ENCODE measurements around the gene ANKRD30A. TPM values are rescaled to one million over a fixed set of nuclear protein-coding genes. Genes with fewer than 3 reads are reported as not detected.

Gene ANKRD30A
- total RNA-seq, 1 experiment from 2014 or later: not detected

- Mint-ChIP-seq H3K4me1 (no peaks in the 10 kb centered on the region), H3K27me3 (ENCODE audit: low read depth) (no peaks in the 10 kb centered on the region; the same call in 1 of the 2 replicates), H3K27ac (no peak overlapping the region), H3K4me3 (no peak overlapping the region), H3K36me3 (peaks cover 27% of the 10 kb centered on the region), H3K9me3 (peaks cover 24% of the 10 kb centered on the region)
- ATAC-seq: no peak
- CTCF ChIA-PET: no interaction called here
- no peak for DNase-seq (ENCODE audit: low spot score)
- TF ChIP-seq JAZF1 (CRISPR knock-in tag; IDR thresholded peaks at IDR 0.05): no peak
- TF ChIP-seq ZNF281 (CRISPR knock-in tag; IDR thresholded peaks at IDR 0.05): no peak
- no peak for TF ChIP-seq USF2 (CRISPR knock-in tag; IDR thresholded peaks at IDR 0.05)
- TF ChIP-seq ZNF396 (CRISPR knock-in tag; IDR thresholded peaks at IDR 0.05; ENCODE audit: borderline replicate concordance): no peak
- no peak for TF ChIP-seq MAX (CRISPR knock-in tag; IDR thresholded peaks at IDR 0.05)
- no peak for TF ChIP-seq SP1 (CRISPR knock-in tag; conservative IDR thresholded peaks at IDR 0.05)
- no peak for TF ChIP-seq FOXK1 (CRISPR knock-in tag; IDR thresholded peaks at IDR 0.05)
- POLR2A ChIA-PET: no interaction called here
Measured at GRCh38 chr10:37125921-37126320, 523 bp downstream of the ANKRD30A start.

GRCh38 chr10:37146443-37146842 is 21.0 kb downstream of the ANKRD30A start:
- no peaks in the 10 kb centered on the region for H3K4me1 Mint-ChIP-seq
- DNase-seq (ENCODE audit: low spot score): no peak
- peaks cover 44% of the 10 kb centered on the region for H3K36me3 Mint-ChIP-seq
- H3K27ac Mint-ChIP-seq: no peak overlapping the region
- H3K27me3 Mint-ChIP-seq (ENCODE audit: low read depth): peaks cover 92% of the 10 kb centered on the region
- ChIA-PET CTCF (interaction anchor here (1.3 kb wide), 1 partner anchor 608 kb away, joined by 3 read pairs; no protein-coding TSS in a partner anchor), POLR2A (no interaction called here)
- peak; percentile 24; the same call in 1 of the 2 replicates for ATAC-seq
- H3K4me3 Mint-ChIP-seq: no peak overlapping the region
- peaks cover 69% of the 10 kb centered on the region for H3K9me3 Mint-ChIP-seq
- TF ChIP-seq ZNF138 (CRISPR knock-in tag; conservative IDR thresholded peaks at IDR 0.05): no peak
- no peak for TF ChIP-seq GABPB1 (CRISPR knock-in tag; IDR thresholded peaks at IDR 0.05)
- TF ChIP-seq NR1H2 (CRISPR knock-in tag; IDR thresholded peaks at IDR 0.05): no peak
- no peak for TF ChIP-seq ZNF671 (CRISPR knock-in tag; IDR thresholded peaks at IDR 0.05)
- TF ChIP-seq RELA (CRISPR knock-in tag; IDR thresholded peaks at IDR 0.05; ENCODE audit: borderline replicate concordance): no peak
- TF ChIP-seq AR (CRISPR knock-in tag; IDR thresholded peaks at IDR 0.05): no peak
- TF ChIP-seq HMGA2 (CRISPR knock-in tag; IDR thresholded peaks at IDR 0.05): no peak
- no peak for TF ChIP-seq ATF1 (CRISPR knock-in tag; IDR thresholded peaks at IDR 0.05)
- TF ChIP-seq SOX15 (CRISPR knock-in tag; IDR thresholded peaks at IDR 0.05): no peak
- TF ChIP-seq ZNF281 (CRISPR knock-in tag; IDR thresholded peaks at IDR 0.05): no peak
- no peak for TF ChIP-seq STAT6 (CRISPR knock-in tag; conservative IDR thresholded peaks at IDR 0.05; ENCODE audit: low read depth)
- TF ChIP-seq NFYB (CRISPR knock-in tag; conservative IDR thresholded peaks at IDR 0.05; ENCODE audit: low read depth): no peak
- no peak for TF ChIP-seq ZSCAN18 (CRISPR knock-in tag; IDR thresholded peaks at IDR 0.05)
- no peak for TF ChIP-seq TEAD4 (CRISPR knock-in tag; IDR thresholded peaks at IDR 0.05)
- no peak for TF ChIP-seq FOXJ3 (CRISPR knock-in tag; IDR thresholded peaks at IDR 0.05; ENCODE audit: borderline replicate concordance)
- TF ChIP-seq EMX1 (CRISPR knock-in tag; IDR thresholded peaks at IDR 0.05): no peak

All from WTC11 (cell line).